ENCODE measurements around the gene CX3CL1. TPM values are rescaled to one million over a fixed set of nuclear protein-coding genes. Genes with fewer than 3 reads are reported as not detected.
A peak's percentile ranks its signal among the peaks of the same experiment; 100 is the strongest.

The CX3CL1 gene
- total and polyA plus RNA-seq, 10 of the 15 experiments (the other 5 are each of a cell fraction or from before 2014, with no cell fraction given) = 0.03 to 1.2 (median 0.46) TPM

- intact Hi-C loops (cut with micrococcal nuclease; ENCODE audit: unreplicated experiment) (no loop called here), in situ Hi-C loops (cut with MboI) (no loop called here)
- BruUV-seq (replicated peaks) = no TSS peak
- Histone ChIP-seq H3K4me1 (ENCODE audit: control insufficient read depth, insufficient read depth, low read length) (peaks cover 31% of the 10 kb centered on the region), H3K9ac (ENCODE audit: control insufficient read depth, insufficient read depth, low read length) (no peak overlapping the region), H3K4me3 (no peak overlapping the region), H3K36me3 (ENCODE audit: control insufficient read depth in 2 of 2, insufficient read depth in 2 of 2, low read length in 1 of 2) (no peaks in the 10 kb centered on the region), H3K4me2 (ENCODE audit: control insufficient read depth, insufficient read depth) (peak overlapping the region; percentile 49; the same call in 1 of the 2 replicates), H3K79me2 (ENCODE audit: control insufficient read depth, insufficient read depth, low read length) (no peaks in the 10 kb centered on the region), H3K27ac (ENCODE audit: control insufficient read depth, insufficient read depth) (no peak overlapping the region), H4K20me1 (ENCODE audit: control insufficient read depth, insufficient read depth) (no peaks in the 10 kb centered on the region), H2AFZ (ENCODE audit: control insufficient read depth, low read depth, low read length) (no peak overlapping the region), H3K27me3 (replicated peaks in 1 of 2; ENCODE audit: control insufficient read depth in 2 of 2, insufficient read depth in 2 of 2, low read length in 1 of 2) (no peaks in the 10 kb centered on the region), H3K9me3 (replicated peaks; ENCODE audit: control insufficient read depth, insufficient read depth, low read length) (no peaks in the 10 kb centered on the region; the same call in 1 of the 3 replicates)
- ChIA-PET SMC1A (ENCODE audit: uncharacterized antibody, unreplicated experiment) (interaction anchor here (1.0 to 3.0 kb wide), 11 partner anchors 10 to 167 kb away, joined by 3 to 14 read pairs (median 4); no protein-coding TSS in a partner anchor), POLR2A (interaction anchor here (0.6 to 2.3 kb wide), 10 partner anchors 8 to 95 kb away, joined by 3 to 9 read pairs (median 5); partner anchors contain the start of genes CIAPIN1 and COQ9), CTCF (interaction anchor here (0.9 to 3.1 kb wide), 6 partner anchors 8 to 184 kb away, joined by 3 to 14 read pairs (median 5); no protein-coding TSS in a partner anchor), RAD21 (ENCODE audit: unreplicated experiment) (interaction anchor here (0.7 to 3.5 kb wide), 8 partner anchors 13 to 64 kb away, joined by 3 to 15 read pairs (median 6); partner anchors contain the start of gene CX3CL1)
- WGBS (ENCODE audit: insufficient coverage, insufficient replicate concordance, low lambda C conversion rate, missing lambda C conversion rate) = 19% methylated on average over 6 of the region's 6 CpGs
- peak; percentile 17 for ATAC-seq
- no peak for FAIRE-seq
- DNase-seq (ENCODE audit: low read depth, low spot score) = no peak
- TF ChIP-seq KDM1A (IDR thresholded peaks at IDR 0.05; ENCODE audit: borderline replicate concordance) = no peak
- TF ChIP-seq STAT3 (IDR thresholded peaks at IDR 0.05; ENCODE audit: low read depth, low read length) = no peak
- TF ChIP-seq NR2F1 (conservative IDR thresholded peaks at IDR 0.05) = peak; percentile 71
- no peak for TF ChIP-seq EP300 (IDR thresholded peaks at IDR 0.05; ENCODE audit: borderline replicate concordance in 1 of 2, control insufficient read depth in 1 of 2, low read depth in 2 of 2, low read length in 2 of 2)
- TF ChIP-seq FOXK2 (IDR thresholded peaks at IDR 0.05) = no peak
- TF ChIP-seq TCF12 (IDR thresholded peaks at IDR 0.05; ENCODE audit: low read depth, low read length) = no peak
- peak; percentile 41; the same call in 1 of the 2 replicates for TF ChIP-seq BCL11A (IDR thresholded peaks at IDR 0.05; ENCODE audit: low read depth, low read length)
- peak; percentile 49 for TF ChIP-seq BCL3 (IDR thresholded peaks at IDR 0.05; ENCODE audit: borderline replicate concordance, insufficient read depth, low read depth, low read length, poor library complexity, severe bottlenecking)
- TF ChIP-seq POLR2A (IDR thresholded peaks at IDR 0.05; ENCODE audit: low read depth, low read length) = no peak
- TF ChIP-seq ESRRA (IDR thresholded peaks at IDR 0.05; ENCODE audit: low read length) = no peak
- no peak for TF ChIP-seq PAX5 (IDR thresholded peaks at IDR 0.05; ENCODE audit: borderline replicate concordance, low read depth, low read length)
- no peak for TF ChIP-seq ATF3 (IDR thresholded peaks at IDR 0.05; ENCODE audit: borderline replicate concordance, extremely low read depth, low read depth, low read length)
- peak; percentile 78 for TF ChIP-seq RELB (IDR thresholded peaks at IDR 0.05; ENCODE audit: low read depth)
- no peak for TF ChIP-seq ZNF217 (IDR thresholded peaks at IDR 0.05)
- no peak for TF ChIP-seq E4F1 (IDR thresholded peaks at IDR 0.05; ENCODE audit: borderline replicate concordance, partially characterized antibody)
- TF ChIP-seq HDAC2 (IDR thresholded peaks at IDR 0.05) = no peak
- TF ChIP-seq SREBF2 (IDR thresholded peaks at IDR 0.05; ENCODE audit: low read length) = no peak
These were observed 19.6 kb upstream of the CX3CL1 start for GRCh38 chr16:57352636-57353047.
